H1 (cell line): ENCODE data around the gene NAA38. TPM values are rescaled to one million over a fixed set of nuclear protein-coding genes. Genes with fewer than 3 reads are reported as not detected.

ENCODE experiments used
- CTCF ChIA-PET: fragments of 300-600 bp; sonication (Branson Sonifier 250); formaldehyde crosslinking; loops from one replicate; lab custom pipeline; 2021; ENCODE audit not compliant: partially characterized antibody; lab: Charles Lee
- POLR2A ChIA-PET: fragments of 300-600 bp; sonication (Branson Sonifier 250); formaldehyde crosslinking; loops from one replicate; lab custom pipeline; 2021; ENCODE audit warnings: inconsistent platforms; ENCODE audit not compliant: partially characterized antibody; lab: Charles Lee
- DNase-seq, 2 experiments: peaks; one replicate each; pipeline versions ENCODE4 v3.0.0 to v3.0.0-alpha.2; 2010 to 2022; ENCODE audit warnings: low spot score in 2 of 2, low read depth in 1 of 2, mixed read lengths in 1 of 2
- FAIRE-seq: peaks from 2 replicates; lab custom pipeline; 2011; peaks lifted over from hg19 to GRCh38; lab: Jason Lieb, UNC
- H2AFZ ChIP-seq: 2 replicates; pipeline ENCODE4 v1.8.1; 2012; ENCODE audit warnings: low read length, inconsistent platforms
- H2AK5ac ChIP-seq: 2 replicates; pipeline ENCODE4 v1.6.1; 2013; ENCODE audit warnings: low read depth, low read length
- H2BK120ac ChIP-seq: replicated peaks from 2 replicates; pipeline ENCODE3; 2013; ENCODE audit warnings: low read depth, low read length, inconsistent platforms
- H2BK12ac ChIP-seq: 2 replicates; pipeline ENCODE4 v1.6.1; 2013; ENCODE audit warnings: low read depth, low read length
- H2BK15ac ChIP-seq: 2 replicates; pipeline ENCODE4 v1.6.1; 2013; ENCODE audit warnings: low read length
- H2BK20ac ChIP-seq: 2 replicates; pipeline ENCODE4 v1.6.1; 2013; ENCODE audit warnings: low read length
- H2BK5ac ChIP-seq: 2 replicates; pipeline ENCODE4 v1.6.1; 2013; ENCODE audit warnings: low read depth, low read length
- H3K14ac ChIP-seq: 2 replicates; pipeline ENCODE4 v1.6.1; 2013; ENCODE audit warnings: inconsistent platforms; ENCODE audit not compliant: insufficient read length
- H3K18ac ChIP-seq: 2 replicates; pipeline ENCODE4 v1.6.1; 2013; ENCODE audit warnings: low read length; ENCODE audit errors: extremely low read depth
- H3K23ac ChIP-seq: 2 replicates; pipeline ENCODE4 v1.6.1; 2013; ENCODE audit warnings: inconsistent platforms; ENCODE audit not compliant: insufficient read length
- H3K23me2 ChIP-seq: 2 replicates; pipeline ENCODE4 v1.6.1; 2013; ENCODE audit warnings: low read depth, low read length
- H3K27ac ChIP-seq: 2 replicates; pipeline ENCODE4 v1.6.1; 2011; ENCODE audit warnings: low read depth, low read length, inconsistent platforms
- H3K27me3 ChIP-seq, 4 experiments: replicated peaks in 1 of 4; 1 replicate in 1 of 4; 2 replicates in 3 of 4; pipeline versions ENCODE4 v1.6.1 to v1.8.1; 2011 to 2013; ENCODE audit warnings: low read length in 3 of 4, mild to moderate bottlenecking in 3 of 4, inconsistent platforms in 2 of 4, mixed read lengths in 2 of 4, moderate library complexity in 1 of 4; ENCODE audit not compliant: control insufficient read depth in 3 of 4, insufficient read depth in 3 of 4; ENCODE audit errors: extremely low read depth in 1 of 4
- H3K36me3 ChIP-seq, 4 experiments: 2 replicates each; pipeline versions ENCODE4 v1.6.1 to v1.8.1; 2011 to 2013; ENCODE audit warnings: mild to moderate bottlenecking in 4 of 4, low read length in 3 of 4, moderate library complexity in 2 of 4, control low read depth in 1 of 4, inconsistent platforms in 1 of 4; ENCODE audit not compliant: insufficient read depth in 4 of 4, control insufficient read depth in 2 of 4
- H3K4ac ChIP-seq: replicated peaks from 2 replicates; pipeline ENCODE3; 2013; ENCODE audit warnings: low read length, low read depth, mixed read lengths, inconsistent platforms; ENCODE audit not compliant: insufficient read length
- H3K4me1 ChIP-seq, 4 experiments: replicated peaks in 1 of 4; 1 replicate in 1 of 4; 2 replicates in 3 of 4; pipeline versions ENCODE4 v1.6.1 to v1.8.1; 2011 to 2013; ENCODE audit warnings: low read length in 3 of 4, inconsistent platforms in 2 of 4, mixed read lengths in 1 of 4; ENCODE audit not compliant: insufficient read depth in 4 of 4, control insufficient read depth in 3 of 4
- H3K4me2 ChIP-seq, 2 experiments: 2 replicates each; pipeline versions ENCODE4 v1.6.1 to v1.8.1; 2011 to 2013; ENCODE audit warnings: low read depth in 2 of 2, low read length in 2 of 2, control low read depth in 1 of 2, inconsistent platforms in 1 of 2, mild to moderate bottlenecking in 1 of 2; ENCODE audit not compliant: insufficient read depth in 1 of 2
- H3K4me3 ChIP-seq, 4 experiments: fragments of 200-600, 300-600 bp in 1 of 4; sonication (generic), shearing (Covaris generic), sonication (Bioruptor Twin) in 1 of 4; 2 replicates each; pipeline versions ENCODE4 v1.5.1 to v1.8.1; 2011 to 2016; ENCODE audit warnings: low read length in 4 of 4, low read depth in 3 of 4, control low read depth in 2 of 4, inconsistent platforms in 2 of 4, mild to moderate bottlenecking in 2 of 4, mixed read lengths in 1 of 4, moderate library complexity in 1 of 4; ENCODE audit not compliant: insufficient read depth in 2 of 4; ENCODE audit errors: extremely low read depth in 1 of 4
- H3K56ac ChIP-seq: replicated peaks from 2 replicates; pipeline ENCODE3; 2013; ENCODE audit warnings: low read depth, mild to moderate bottlenecking, mixed read lengths, low read length, inconsistent platforms; ENCODE audit not compliant: insufficient read length
- H3K79me1 ChIP-seq: 2 replicates; pipeline ENCODE4 v1.6.1; 2013; ENCODE audit warnings: low read depth, low read length, control low read depth
- H3K79me2 ChIP-seq, 2 experiments: 2 replicates each; pipeline versions ENCODE4 v1.6.1 to v1.8.1; 2012 to 2013; ENCODE audit warnings: low read length in 2 of 2, mild to moderate bottlenecking in 2 of 2, inconsistent platforms in 1 of 2; ENCODE audit not compliant: insufficient read depth in 2 of 2, control insufficient read depth in 1 of 2
- H3K9ac ChIP-seq, 4 experiments: replicated peaks in 1 of 4; 1 replicate in 1 of 4; 2 replicates in 3 of 4; pipeline versions ENCODE4 v1.6.1 to v1.8.1; 2011 to 2013; ENCODE audit warnings: low read depth in 3 of 4, low read length in 3 of 4, control low read depth in 2 of 4, mild to moderate bottlenecking in 2 of 4, moderate library complexity in 2 of 4, inconsistent platforms in 1 of 4; ENCODE audit errors: extremely low read depth in 1 of 4
- H3K9me3 ChIP-seq, 2 experiments: 2 replicates each; pipeline versions ENCODE4 v1.6.1 to v1.8.1; 2012 to 2013; ENCODE audit warnings: mild to moderate bottlenecking in 2 of 2, moderate library complexity in 2 of 2, control low read depth in 1 of 2, inconsistent platforms in 1 of 2, low read depth in 1 of 2, low read length in 1 of 2, mixed read lengths in 1 of 2; ENCODE audit not compliant: insufficient read depth in 2 of 2
- H4K20me1 ChIP-seq, 2 experiments: replicated peaks in 1 of 2; 2 replicates each; pipeline versions ENCODE3 to v1.8.1; 2011 to 2013; ENCODE audit warnings: inconsistent platforms in 2 of 2, low read length in 2 of 2, mild to moderate bottlenecking in 1 of 2; ENCODE audit not compliant: insufficient read depth in 2 of 2, control insufficient read depth in 1 of 2
- H4K5ac ChIP-seq: 2 replicates; pipeline ENCODE4 v1.6.1; 2013; ENCODE audit warnings: low read length, low read depth, mixed read lengths, inconsistent platforms; ENCODE audit not compliant: insufficient read length
- H4K8ac ChIP-seq: 2 replicates; pipeline ENCODE4 v1.8.0; 2013; ENCODE audit warnings: mild to moderate bottlenecking, moderate library complexity, low read length, inconsistent platforms; ENCODE audit not compliant: insufficient read depth; ENCODE audit errors: extremely low read depth
- H4K91ac ChIP-seq: replicated peaks from 2 replicates; pipeline ENCODE3; 2013; ENCODE audit warnings: low read length, mixed read lengths, inconsistent platforms; ENCODE audit not compliant: insufficient read length
- BRCA1 ChIP-seq: IDR thresholded peaks from 2 replicates; pipeline ENCODE4 v1.6.1; 2012; ENCODE audit warnings: low read depth, low read length, improper control_type of control experiment
- GTF2F1 ChIP-seq: IDR thresholded peaks from 2 replicates; pipeline ENCODE4 v1.6.1; 2012; ENCODE audit warnings: low read depth, low read length, improper control_type of control experiment, borderline replicate concordance
- JUN ChIP-seq: IDR thresholded peaks from 2 replicates; pipeline ENCODE4 v1.6.1; 2011; ENCODE audit warnings: low read depth, mild to moderate bottlenecking, improper control_type of control experiment, low read length
- KDM1A ChIP-seq: fragments of 200-600, 300-600 bp; sonication (generic); IDR thresholded peaks from 2 replicates; pipeline ENCODE4 v1.7.1; 2016; ENCODE audit warnings: mild to moderate bottlenecking, low read length, borderline replicate concordance
- NRF1 ChIP-seq: IDR thresholded peaks from 2 replicates; pipeline ENCODE4 v1.6.1; 2011; ENCODE audit warnings: mild to moderate bottlenecking, low read depth, low read length, improper control_type of control experiment
- RBBP5 ChIP-seq: IDR thresholded peaks from 2 replicates; pipeline ENCODE4 v1.7.1; 2012; ENCODE audit warnings: low read depth, mild to moderate bottlenecking, inconsistent platforms, low read length, moderate library complexity, borderline replicate concordance
- SIX5 ChIP-seq: IDR thresholded peaks from 2 replicates; pipeline ENCODE4 v1.6.1; 2011; ENCODE audit warnings: mild to moderate bottlenecking, low read depth, low read length
- SRF ChIP-seq: IDR thresholded peaks from 2 replicates; pipeline ENCODE4 v1.6.1; 2011; ENCODE audit warnings: mild to moderate bottlenecking, low read depth, low read length, moderate library complexity
- TAF1 ChIP-seq: IDR thresholded peaks from 2 replicates; pipeline ENCODE4 v1.6.1; 2011; ENCODE audit warnings: mild to moderate bottlenecking, low read depth, low read length
- TAF7 ChIP-seq: optimal IDR thresholded peaks from 2 replicates; pipeline ENCODE3; 2011; ENCODE audit warnings: low read depth, mild to moderate bottlenecking, inconsistent platforms, low read length, moderate library complexity, borderline replicate concordance
- TEAD4 ChIP-seq: IDR thresholded peaks from 2 replicates; pipeline ENCODE4 v1.6.1; 2012; ENCODE audit warnings: low read depth, low read length, inconsistent platforms, mixed read lengths
- WGBS, 2 experiments: shearing (Covaris generic) in 1 of 2; methylation state at CpG; one replicate each; pipeline versions ENCODE4 v1.1.6 to v1.1.7; 2013 to 2015; ENCODE audit warnings: low lambda C conversion rate in 2 of 2, mixed read lengths in 2 of 2, inconsistent platforms in 1 of 2, low coverage in 1 of 2, missing lambda C conversion rate in 1 of 2; ENCODE audit not compliant: insufficient replicate concordance in 2 of 2, insufficient coverage in 1 of 2, insufficient read length in 1 of 2; ENCODE audit errors: extremely low coverage in 1 of 2, missing lambda C conversion rate in 1 of 2; 5-methylcytosine and 5-hydroxymethylcytosine counted together
- polyA plus RNA-seq, 7 experiments: library from polyadenylated mRNA; depleted of rRNA in 3 of 7; stranded (reverse) in 5 of 7; unstranded in 2 of 7; fragments of >200 nt in 5 of 7; fragments of 200-250 nt in 2 of 7; gene quantifications; 1 replicate in 5 of 7; 2 replicates in 1 of 7; 4 replicates in 1 of 7; pipeline versions ENCODE4 v1.2.1 to v1.2.3, GENCODE V29; 2011 to 2013; ENCODE audit warnings: missing spikeins in 2 of 7, mixed read lengths in 2 of 7
- total RNA-seq: library from RNA; stranded (reverse); fragmentation: NEBNext Ultra II Directional; extraction: Animal tissue kit (Norgen Biotek cat#: 25700); gene quantifications from 2 replicates; pipeline ENCODE4 v1.2.1, GENCODE V29; 2021
- TF ChIP-seq, protein P1 (sequence below): IDR thresholded peaks from 2 replicates; pipeline ENCODE4 v1.6.1; 2012; ENCODE audit warnings: inconsistent platforms

The NAA38 gene
- total and polyA plus RNA-seq, 2 of the 8 experiments (the other 6 are each of a cell fraction or from before 2014, with no cell fraction given), result 30.2 to 109 TPM

- Histone ChIP-seq H2BK120ac (no peak overlapping the region), H3K79me1 (no peaks in the 10 kb centered on the region), H2BK20ac (no peak overlapping the region), H2AK5ac (no peak overlapping the region), H4K91ac (no peak overlapping the region), H2BK5ac (no peak overlapping the region), H3K4ac (no peak overlapping the region), H3K27ac (no peak overlapping the region), H4K5ac (no peak overlapping the region), H3K4me2 (no peak overlapping the region), H3K4me3 (no peak overlapping the region), H3K9ac (no peak overlapping the region), H3K18ac (no peak overlapping the region), H2BK12ac (no peak overlapping the region), H3K23ac (no peak overlapping the region), H2AFZ (no peak overlapping the region), H3K27me3 (peaks cover 13 to 25% (median 24%) of the 10 kb centered on the region in 4 experiments), H3K36me3 (peaks cover 0 to 4% (median 0%) of the 10 kb centered on the region in 4 experiments; a peak in 3 of 8 replicates), H3K14ac (no peak overlapping the region), H2BK15ac (no peak overlapping the region), H3K23me2 (peaks cover 24% of the 10 kb centered on the region), H3K9me3 (no peaks in the 10 kb centered on the region), H3K4me1 (peaks cover 0 to 28% (median 17%) of the 10 kb centered on the region in 4 experiments; a peak in 6 of 7 replicates), H3K79me2 (no peaks in the 10 kb centered on the region), H4K20me1 (peaks cover 7 to 24% of the 10 kb centered on the region in 2 experiments), H3K56ac (no peak overlapping the region), H4K8ac (no peak overlapping the region)
- FAIRE-seq, result no peak
- no peak for DNase-seq
- POLR2A ChIA-PET, result interaction anchor here (0.7 to 1.4 kb wide), 2 partner anchors 9 to 11 kb away, joined by 4 to 6 read pairs; partner anchors contain the start of genes CYB5D1 and NAA38
- CTCF ChIA-PET, result interaction anchor here (0.6 to 4.9 kb wide), 2 partner anchors 13 to 151 kb away, joined by 3 to 44 read pairs; partner anchors contain the start of gene KDM6B
- WGBS, 2 experiments, result 94% methylated on average over 7 of the region's 20 CpGs; no CpG with 5 or more reads in 1 of the 2 experiments
- TF ChIP-seq KDM1A, result no peak
- TF ChIP-seq, protein P1, sequence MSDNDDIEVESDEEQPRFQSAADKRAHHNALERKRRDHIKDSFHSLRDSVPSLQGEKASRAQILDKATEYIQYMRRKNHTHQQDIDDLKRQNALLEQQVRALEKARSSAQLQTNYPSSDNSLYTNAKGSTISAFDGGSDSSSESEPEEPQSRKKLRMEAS, result no peak
- no peak for TF ChIP-seq TEAD4
- TF ChIP-seq SIX5, result no peak
- TF ChIP-seq BRCA1, result no peak
- TF ChIP-seq TAF1, result no peak
- TF ChIP-seq GTF2F1, result no peak
- no peak for TF ChIP-seq TAF7
- no peak for TF ChIP-seq RBBP5
- no peak for TF ChIP-seq SRF
- TF ChIP-seq JUN, result no peak
- no peak for TF ChIP-seq NRF1
Observed at GRCh38 chr17:7848131-7848579, 9.2 kb downstream of the NAA38 start.
